Endothelial cell of umbilical vein (primary cell): ENCODE results near the gene SGCD. TPM values are rescaled to one million over a fixed set of nuclear protein-coding genes. Genes with fewer than 3 reads are reported as not detected.

Experiments
- BruUV-seq: library from RNA; stranded (reverse); fragments of 400-500 nt; replicated peaks from 2 replicates; lab custom pipeline; 2021; lab: Mats Ljungman, UMichigan
- CTCF ChIA-PET: fragments of 300-600, 350-600 bp; sonication (Branson Sonifier 250); formaldehyde crosslinking; loops from one replicate; lab custom pipeline; 2021; ENCODE audit warnings: antibody characterized with exemption, inconsistent platforms; lab: Charles Lee
- POLR2A ChIA-PET: fragments of 300-600, 350-600 bp; sonication (Branson Sonifier 250); formaldehyde crosslinking; loops from one replicate; lab custom pipeline; 2021; ENCODE audit warnings: antibody characterized with exemption, inconsistent platforms; lab: Charles Lee
- DNase-seq: peaks from one replicate; pipeline ENCODE4 v3.0.0-alpha.2; 2011; ENCODE audit warnings: low read depth, low spot score
- FAIRE-seq: peaks from 2 replicates; lab custom pipeline; 2011; peaks lifted over from hg19 to GRCh38; lab: Jason Lieb, UNC
- H2AFZ ChIP-seq: 2 replicates; pipeline ENCODE4 v1.6.0; 2012; ENCODE audit warnings: low read depth, low read length, control low read depth, inconsistent platforms
- H3K27ac ChIP-seq: 2 replicates; pipeline ENCODE4 v1.5.1; 2011; ENCODE audit warnings: low read depth, mild to moderate bottlenecking, control low read depth, low read length, moderate library complexity; ENCODE audit not compliant: insufficient read depth
- H3K27me3 ChIP-seq, 2 experiments: 2 replicates each; pipeline versions ENCODE4 v1.6.0 to v1.6.1; 2011; ENCODE audit warnings: low read length in 2 of 2, mixed read lengths in 1 of 2; ENCODE audit not compliant: control insufficient read depth in 2 of 2, insufficient read depth in 2 of 2
- H3K36me3 ChIP-seq, 2 experiments: 2 replicates in 1 of 2; 3 replicates in 1 of 2; pipeline ENCODE4 v1.5.1; 2011; ENCODE audit warnings: low read length in 2 of 2, mild to moderate bottlenecking in 1 of 2, moderate library complexity in 1 of 2; ENCODE audit not compliant: control insufficient read depth in 2 of 2, insufficient read depth in 2 of 2; ENCODE audit errors: extremely low read depth in 1 of 2
- H3K4me1 ChIP-seq: 3 replicates; pipeline ENCODE4 v1.5.1; 2011; ENCODE audit warnings: mild to moderate bottlenecking, low read length; ENCODE audit not compliant: control insufficient read depth, insufficient read depth; ENCODE audit errors: extremely low read depth
- H3K4me2 ChIP-seq: 2 replicates; pipeline ENCODE4 v1.6.1; 2011; ENCODE audit warnings: low read length, control low read depth, mixed read lengths; ENCODE audit not compliant: insufficient read depth
- H3K4me3 ChIP-seq, 3 experiments: fragments of 200-600 bp in 1 of 3; sonication (generic), shearing (Covaris generic) in 1 of 3; replicated peaks in 1 of 3; 2 replicates each; pipeline ENCODE4 v1.5.1; 2011 to 2016; ENCODE audit warnings: control low read depth in 3 of 3, low read length in 3 of 3, mild to moderate bottlenecking in 2 of 3, inconsistent platforms in 1 of 3, low read depth in 1 of 3, moderate library complexity in 1 of 3; ENCODE audit not compliant: insufficient read depth in 1 of 3
- H3K79me2 ChIP-seq: 2 replicates; pipeline ENCODE4 v1.6.0; 2012; ENCODE audit warnings: low read length, inconsistent platforms; ENCODE audit not compliant: control insufficient read depth, insufficient read depth
- H3K9ac ChIP-seq: replicated peaks from 2 replicates; pipeline ENCODE3; 2011; ENCODE audit warnings: low read length, control low read depth; ENCODE audit not compliant: insufficient read depth; ENCODE audit errors: extremely low read depth
- H3K9me1 ChIP-seq: replicated peaks from 3 replicates; pipeline ENCODE4 v1.6.0; 2011; ENCODE audit warnings: mild to moderate bottlenecking, low read length; ENCODE audit not compliant: control insufficient read depth, insufficient read depth; ENCODE audit errors: extremely low read depth
- H3K9me3 ChIP-seq: replicated peaks from 2 replicates; pipeline ENCODE4 v1.5.1; 2012; ENCODE audit warnings: low read length, inconsistent platforms; ENCODE audit not compliant: control insufficient read depth, insufficient read depth
- H4K20me1 ChIP-seq: replicated peaks from 2 replicates; pipeline ENCODE3; 2011; ENCODE audit warnings: mild to moderate bottlenecking, low read length; ENCODE audit not compliant: control insufficient read depth, insufficient read depth; ENCODE audit errors: extremely low read depth
- CTCF ChIP-seq, 2 donors: IDR thresholded peaks; 1 replicate in 1 of 2; 2 replicates in 1 of 2; pipeline ENCODE4 v1.5.1; 2011; ENCODE audit warnings: low read length in 2 of 2, mild to moderate bottlenecking in 2 of 2, moderate library complexity in 2 of 2, control low read depth in 1 of 2, inconsistent platforms in 1 of 2, low read depth in 1 of 2; ENCODE audit not compliant: insufficient read depth in 1 of 2; ENCODE audit errors: extremely low read depth in 1 of 2
- EZH2 ChIP-seq: IDR thresholded peaks from 2 replicates; pipeline ENCODE4 v1.6.1; 2012; ENCODE audit warnings: borderline replicate concordance, low read depth, mild to moderate bottlenecking, moderate library complexity, low read length, inconsistent platforms; ENCODE audit not compliant: severe bottlenecking
- FOS ChIP-seq: IDR thresholded peaks from 2 replicates; pipeline ENCODE4 v1.6.1; 2011; ENCODE audit warnings: mild to moderate bottlenecking, low read length, moderate library complexity, borderline replicate concordance; ENCODE audit not compliant: insufficient read depth
- GATA2 ChIP-seq: IDR thresholded peaks from 2 replicates; pipeline ENCODE4 v1.7.0; 2011; ENCODE audit warnings: low read depth, mild to moderate bottlenecking, moderate library complexity, mixed read lengths, low read length; ENCODE audit not compliant: insufficient read length, insufficient read depth
- JUN ChIP-seq: IDR thresholded peaks from 2 replicates; pipeline ENCODE4 v1.6.1; 2011; ENCODE audit warnings: borderline replicate concordance, low read depth; ENCODE audit not compliant: insufficient read length, insufficient read depth
- MAX ChIP-seq: IDR thresholded peaks from 2 replicates; pipeline ENCODE4 v1.6.1; 2011; ENCODE audit not compliant: insufficient read depth, insufficient read length
- MYC ChIP-seq: IDR thresholded peaks from one replicate; pipeline ENCODE4 v1.6.1; 2011; ENCODE audit warnings: mild to moderate bottlenecking, low read depth, low read length
- POLR2A ChIP-seq: IDR thresholded peaks from 2 replicates; pipeline ENCODE4 v1.6.1; 2012; ENCODE audit warnings: low read depth, mild to moderate bottlenecking, control low read depth, low read length
- POLR2AphosphoS5 ChIP-seq: IDR thresholded peaks from 2 replicates; pipeline ENCODE4 v1.6.1; 2012; ENCODE audit warnings: low read depth, mild to moderate bottlenecking, control low read depth, low read length, moderate library complexity; ENCODE audit not compliant: insufficient read depth
- dilution Hi-C: fragments of 300-500 bp; cut with MboI; formaldehyde crosslinking; loops from one replicate; pipeline ENCODE4 v1.15.0; 2019; ENCODE audit warnings: low sequenced_read_pairs; ENCODE audit not compliant: extremely low pct_ligation_motif_present
- intact Hi-C: fragments of 100-400 bp; cut with micrococcal nuclease; formaldehyde crosslinking; loops from one replicate; pipeline ENCODE4 v1.10.0; 2022
- polyA plus RNA-seq, 4 experiments: library from polyadenylated mRNA; depleted of rRNA in 3 of 4; stranded (reverse) in 3 of 4; unstranded in 1 of 4; fragments of >200 nt; gene quantifications; 2 replicates each; pipeline versions ENCODE4 v1.2.1 to v1.2.3, GENCODE V29; 2011 to 2012; ENCODE audit warnings: missing spikeins in 1 of 4
- total RNA-seq: library from RNA; stranded (reverse); gene quantifications from 2 replicates; pipeline ENCODE4 v1.2.3, GENCODE V29; 2021

The SGCD gene
- total and polyA plus RNA-seq, 2 donors (not counting 3 experiments of a cell fraction or from before 2014, with no cell fraction given), result not detected

GRCh38 chr5:156411185-156411613 is 84.2 kb downstream of the SGCD start:
- Histone ChIP-seq H3K4me1 (no peaks in the 10 kb centered on the region), H2AFZ (no peak overlapping the region), H3K9me3 (peaks cover 2% of the 10 kb centered on the region), H3K4me3 (no peak overlapping the region), H4K20me1 (no peaks in the 10 kb centered on the region), H3K36me3 (no peaks in the 10 kb centered on the region), H3K79me2 (no peaks in the 10 kb centered on the region), H3K9ac (no peak overlapping the region), H3K27ac (no peak overlapping the region), H3K27me3 (no peaks in the 10 kb centered on the region), H3K9me1 (no peaks in the 10 kb centered on the region), H3K4me2 (no peak overlapping the region)
- CTCF ChIA-PET, result no interaction called here
- intact Hi-C loops, result no loop called here
- DNase-seq (no peak), FAIRE-seq (no peak)
- POLR2A ChIA-PET, result no interaction called here
- dilution Hi-C loops, result no loop called here
- BruUV-seq, result no TSS peak
- no peak for TF ChIP-seq JUN
- no peak for TF ChIP-seq GATA2
- TF ChIP-seq POLR2A, result no peak
- no peak for TF ChIP-seq FOS
- TF ChIP-seq EZH2, result no peak
- TF ChIP-seq CTCF (IDR thresholded peaks at IDR 0.05; ENCODE audit: extremely low read depth in 1 of 2, insufficient read depth in 1 of 2, low read depth in 1 of 2, low read length in 2 of 2), result no peak
- TF ChIP-seq MAX, result no peak
- TF ChIP-seq MYC, result no peak
- TF ChIP-seq POLR2AphosphoS5, result no peak
